Ishikawa (cell line): ENCODE results near the gene C2CD2.

Experiments used
- EP300 ChIP-seq: IDR thresholded peaks from 2 replicates; pipeline ENCODE4 v1.6.1; 2012; ENCODE audit warnings: borderline replicate concordance
- FOXM1 ChIP-seq: IDR thresholded peaks from 2 replicates; pipeline ENCODE4 v1.6.1; 2012; ENCODE audit warnings: low read depth, borderline replicate concordance
- MAX ChIP-seq: IDR thresholded peaks from 2 replicates; pipeline ENCODE4 v1.6.1; 2012
- REST ChIP-seq: IDR thresholded peaks from 2 replicates; pipeline ENCODE4 v1.6.1; 2012; ENCODE audit warnings: low read depth, mild to moderate bottlenecking
- TAF1 ChIP-seq: IDR thresholded peaks from 2 replicates; pipeline ENCODE4 v1.6.1; 2012; ENCODE audit warnings: low read depth, mild to moderate bottlenecking
- TCF12 ChIP-seq: IDR thresholded peaks from 2 replicates; pipeline ENCODE4 v1.6.1; 2012; ENCODE audit warnings: low read depth
- USF1 ChIP-seq: IDR thresholded peaks from 2 replicates; pipeline ENCODE4 v1.6.1; 2012
- ZBTB7A ChIP-seq: IDR thresholded peaks from 2 replicates; pipeline ENCODE4 v1.6.1; 2012; ENCODE audit warnings: low read depth

GRCh38 chr21:41940431-41940830, 13.4 kb downstream of the C2CD2 start:
- TF ChIP-seq MAX (no peak), TCF12 (no peak), ZBTB7A (no peak), TAF1 (no peak), REST (no peak), USF1 (no peak), FOXM1 (no peak), EP300 (no peak)
